Measurements from ENCODE around the gene TSEN54. TPM values are rescaled to one million over a fixed set of nuclear protein-coding genes. Genes with fewer than 3 reads are reported as not detected.

TSEN54 gene
- total RNA-seq, 4 donors from 2014 or later, result 36.6 to 105 (median 61.2) TPM

- TF ChIP-seq POLR2AphosphoS5 (IDR thresholded peaks at IDR 0.05), result no peak
- no peak for TF ChIP-seq EP300 (IDR thresholded peaks at IDR 0.05; ENCODE audit: low read depth)
- no peak for TF ChIP-seq POLR2A (IDR thresholded peaks at IDR 0.05)
- no peak for TF ChIP-seq CTCF (IDR thresholded peaks at IDR 0.05)
- peaks cover 0 to 18% (median 7%) of the 10 kb centered on the region in 4 donors for H3K36me3 ChIP-seq
- in situ Hi-C loops (cut with MboI; ENCODE audit: low pct_ligation_motif_present in 1 of 4, low pct_unique_long_range_greater_than_20kb in 1 of 4, low sequenced_read_pairs in 3 of 4) (loop anchor here in 1 of 4 donors (10.0 kb wide), 1 partner anchor 71 kb away; no protein-coding TSS in a partner anchor), intact Hi-C loops (cut with DNase I; ENCODE audit: low total_unique reads) (no loop called here)
- DNase-seq, result no peak
- WGBS, 2 donors (ENCODE audit: low coverage in 1 of 2), result 93% methylated on average over 5 to 11 of the region's 11 CpGs
- H3K4me1 ChIP-seq, result no peaks in the 10 kb centered on the region
- no peak overlapping the region for H3K27ac ChIP-seq
- H3K27me3 ChIP-seq, result no peaks in the 10 kb centered on the region
- H3K4me3 ChIP-seq, result no peak overlapping the region
- H3K9me3 ChIP-seq, result no peaks in the 10 kb centered on the region
Observed at GRCh38 chr17:75496005-75496404, 20.3 kb upstream of the TSEN54 start.

GRCh38 chr17:75498039-75498725 is 18.1 kb upstream of the TSEN54 start:
- in situ Hi-C loops (cut with MboI; ENCODE audit: low pct_ligation_motif_present in 1 of 4, low pct_unique_long_range_greater_than_20kb in 1 of 4, low sequenced_read_pairs in 3 of 4), result loop anchor here in 1 of 4 donors (10.0 kb wide), 1 partner anchor 73 kb away; no protein-coding TSS in a partner anchor
- WGBS, 2 donors (ENCODE audit: low coverage in 1 of 2), result 84% methylated on average over 21 of the region's 21 CpGs; no CpG with 5 or more reads in 1 of the 2 donors

GRCh38 chr17:75498726-75499213 is 17.6 kb upstream of the TSEN54 start:
- Histone ChIP-seq H3K4me3 (no peak overlapping the region), H3K9me3 (no peaks in the 10 kb centered on the region), H3K36me3 (peaks cover 0 to 15% (median 2%) of the 10 kb centered on the region in 4 donors), H3K27ac (no peak overlapping the region), H3K4me1 (no peaks in the 10 kb centered on the region), H3K27me3 (no peaks in the 10 kb centered on the region)
- no peak for DNase-seq
- intact Hi-C loops (cut with DNase I; ENCODE audit: low total_unique reads) (no loop called here), in situ Hi-C loops (cut with MboI; ENCODE audit: low pct_ligation_motif_present in 1 of 4, low pct_unique_long_range_greater_than_20kb in 1 of 4, low sequenced_read_pairs in 3 of 4) (loop anchor here in 1 of 4 donors (10.0 kb wide), 1 partner anchor 74 kb away; no protein-coding TSS in a partner anchor)
- WGBS, 2 donors (ENCODE audit: low coverage in 1 of 2), result 68% methylated on average over 16 of the region's 16 CpGs; no CpG with 5 or more reads in 1 of the 2 donors
- TF ChIP-seq CTCF (IDR thresholded peaks at IDR 0.05) (no peak), POLR2A (IDR thresholded peaks at IDR 0.05) (no peak), POLR2AphosphoS5 (IDR thresholded peaks at IDR 0.05) (no peak), EP300 (IDR thresholded peaks at IDR 0.05; ENCODE audit: low read depth) (no peak)

More at GRCh38 chr17:75498039-75498725, 18.1 kb upstream of the TSEN54 start:
- intact Hi-C loops (cut with DNase I; ENCODE audit: low total_unique reads), result no loop called here
- H3K27me3 ChIP-seq, result no peaks in the 10 kb centered on the region
- H3K4me1 ChIP-seq, result no peaks in the 10 kb centered on the region
- no peak for DNase-seq
- H3K36me3 ChIP-seq, result peaks cover 0 to 15% (median 5%) of the 10 kb centered on the region in 4 donors
- no peaks in the 10 kb centered on the region for H3K9me3 ChIP-seq
- H3K27ac ChIP-seq, result no peak overlapping the region
- TF ChIP-seq EP300 (IDR thresholded peaks at IDR 0.05; ENCODE audit: low read depth), result no peak
- no peak for TF ChIP-seq POLR2A (IDR thresholded peaks at IDR 0.05)
- TF ChIP-seq POLR2AphosphoS5 (IDR thresholded peaks at IDR 0.05), result no peak
- no peak for TF ChIP-seq CTCF (IDR thresholded peaks at IDR 0.05)
- no peak overlapping the region for H3K4me3 ChIP-seq

GRCh38 chr17:75499313-75500022 is 16.9 kb upstream of the TSEN54 start:
- no peak for TF ChIP-seq CTCF (IDR thresholded peaks at IDR 0.05)
- TF ChIP-seq POLR2AphosphoS5 (IDR thresholded peaks at IDR 0.05), result no peak
- TF ChIP-seq POLR2A (IDR thresholded peaks at IDR 0.05), result no peak
- TF ChIP-seq EP300 (IDR thresholded peaks at IDR 0.05; ENCODE audit: low read depth), result no peak
- 67 to 85% methylated on average over 3 to 12 of the region's 16 CpGs for WGBS, 2 donors (ENCODE audit: low coverage in 1 of 2)
- in situ Hi-C loops (cut with MboI; ENCODE audit: low pct_ligation_motif_present in 1 of 4, low pct_unique_long_range_greater_than_20kb in 1 of 4, low sequenced_read_pairs in 3 of 4), result loop anchor here in 1 of 4 donors (10.0 kb wide), 1 partner anchor 75 kb away; no protein-coding TSS in a partner anchor
- Histone ChIP-seq H3K27me3 (no peaks in the 10 kb centered on the region), H3K4me1 (peaks cover 0 to under 1% (median 0%) of the 10 kb centered on the region in 4 donors), H3K4me3 (no peak overlapping the region), H3K36me3 (peaks cover 0 to 15% (median 0%) of the 10 kb centered on the region in 4 donors), H3K27ac (peak overlapping the region in 1 of 4 donors; percentile 30), H3K9me3 (no peaks in the 10 kb centered on the region)
- DNase-seq, result no peak
- intact Hi-C loops (cut with DNase I; ENCODE audit: low total_unique reads), result no loop called here

Measured in transverse colon (tissue), 4 donors.